ENCODE results near the gene ADORA2B.
A peak's percentile ranks its signal among the peaks of the same experiment; 100 is the strongest.

The ADORA2B gene

DNA sequence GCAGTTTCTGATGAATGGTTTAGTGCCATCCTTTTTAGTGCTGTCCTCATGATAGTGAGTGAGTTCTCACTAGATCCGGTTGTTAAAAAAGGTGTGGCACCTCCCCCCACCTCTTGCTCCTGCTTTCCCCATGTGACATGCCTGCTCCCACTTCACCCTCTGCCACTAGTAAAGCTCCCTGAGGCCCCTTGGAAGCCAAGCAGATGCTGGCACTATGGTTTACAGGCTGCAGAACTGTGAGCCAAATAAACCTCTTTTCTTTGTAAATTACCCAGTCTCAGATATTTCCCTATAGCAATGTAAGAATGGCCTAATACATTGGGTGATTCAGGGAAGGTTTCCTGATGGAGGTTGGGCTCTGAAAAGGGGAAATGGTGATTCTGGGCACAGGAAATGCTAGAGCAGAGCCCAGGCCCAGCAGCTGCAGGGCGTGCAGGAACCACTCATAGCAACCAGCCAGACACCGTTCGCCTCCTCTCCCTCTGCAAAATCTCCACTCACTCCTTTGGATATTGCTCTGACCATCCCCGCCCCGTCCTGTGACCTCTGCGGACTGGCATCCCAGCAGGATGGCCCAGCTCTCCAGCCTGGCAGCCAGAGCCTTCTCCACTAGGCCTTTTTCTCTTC, 2.6 kb upstream of the ADORA2B start:
- H3K4me3 Mint-ChIP-seq, result no peak overlapping the region
- H3K4me1 Mint-ChIP-seq, result peaks cover 19% of the 10 kb centered on the region
- peaks cover 3% of the 10 kb centered on the region for H3K36me3 Mint-ChIP-seq
- H3K27me3 Mint-ChIP-seq, result peaks cover 12% of the 10 kb centered on the region
- H3K9me3 Mint-ChIP-seq, result no peaks in the 10 kb centered on the region
- no peak overlapping the region for H3K27ac Mint-ChIP-seq

DNA sequence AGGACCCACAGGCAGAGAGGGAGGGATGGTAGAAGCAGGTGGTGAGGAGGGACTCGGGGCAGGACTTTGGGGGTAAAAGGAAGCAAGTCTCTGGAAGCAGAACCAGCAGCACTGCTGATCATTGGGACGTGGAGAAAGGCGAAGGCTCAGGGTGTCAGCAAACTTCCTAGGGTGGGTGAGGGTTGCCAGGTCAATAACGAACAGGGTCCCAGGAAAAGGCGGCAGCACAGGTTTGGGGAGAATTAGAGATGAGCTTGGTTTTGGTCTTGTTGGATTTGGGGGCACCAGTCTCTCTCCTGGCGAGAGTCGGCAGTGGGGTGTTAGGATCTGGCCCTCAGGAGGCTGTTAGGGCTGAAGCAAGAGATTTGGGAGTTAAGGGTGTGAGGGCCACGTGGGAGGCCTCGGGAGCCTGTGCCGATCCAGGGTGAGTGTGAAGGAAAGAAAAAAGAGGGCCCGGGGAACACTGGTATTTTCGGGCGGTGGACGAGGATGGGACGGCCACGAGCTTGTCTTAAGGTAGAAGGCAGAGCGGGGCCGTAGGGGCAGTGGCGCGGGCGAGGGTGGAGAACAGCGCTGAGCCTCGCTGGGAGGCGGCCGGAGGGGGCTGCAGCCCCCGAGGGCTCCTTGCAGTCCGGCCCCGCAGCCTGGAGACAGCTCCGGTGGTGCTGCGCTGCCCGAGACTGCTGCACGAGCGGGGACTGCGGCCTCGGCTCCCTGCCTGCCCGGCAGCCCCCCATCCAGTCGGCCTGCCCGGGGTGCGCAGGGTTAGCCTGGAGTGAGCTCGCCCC, 765 bp upstream of the ADORA2B start:
- Mint-ChIP-seq H3K27ac (peak overlapping the region; percentile 9), H3K36me3 (peaks cover 3% of the 10 kb centered on the region)

DNA sequence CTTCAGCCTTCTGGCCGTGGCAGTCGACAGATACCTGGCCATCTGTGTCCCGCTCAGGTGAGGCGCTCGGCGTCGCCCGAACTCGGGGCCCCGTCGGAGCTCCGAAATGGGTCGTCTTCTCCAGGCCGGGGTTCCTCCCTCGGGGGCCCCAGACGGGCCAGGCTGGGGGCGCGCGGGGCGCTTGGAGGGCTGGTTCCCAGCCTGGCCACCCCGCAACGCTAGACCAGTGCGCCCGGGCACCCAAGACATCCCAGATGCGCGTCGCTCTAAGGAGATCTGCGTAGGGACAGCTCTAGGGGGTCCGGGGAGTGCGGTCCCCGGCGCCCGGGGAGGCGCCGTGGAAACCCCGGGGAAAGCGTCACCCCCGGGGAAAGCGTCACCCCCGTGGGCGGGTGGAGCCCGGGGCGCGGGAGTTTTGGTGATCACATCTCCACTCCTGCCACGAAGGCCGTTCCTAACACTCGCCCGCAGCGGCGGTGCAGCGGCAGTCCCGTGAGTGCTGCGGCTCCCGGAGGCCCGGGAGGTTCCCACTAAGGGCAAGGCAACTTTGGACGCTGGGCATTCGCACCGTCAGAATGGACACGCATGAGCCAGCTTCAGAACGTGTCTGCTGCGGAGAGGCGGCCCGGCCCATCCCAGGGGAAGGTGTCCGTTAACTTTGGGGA, 729 bp downstream of the ADORA2B start:
- Mint-ChIP-seq H3K4me3 (peak overlapping the region; percentile 82), H3K4me1 (peaks cover 21% of the 10 kb centered on the region), H3K27ac (no peak overlapping the region), H3K9me3 (no peaks in the 10 kb centered on the region), H3K36me3 (peaks cover 3% of the 10 kb centered on the region), H3K27me3 (peaks cover 12% of the 10 kb centered on the region)

More for the DNA sequence above, 765 bp upstream of the ADORA2B start:
- peak overlapping the region; percentile 84 for H3K4me3 Mint-ChIP-seq
- peaks cover 21% of the 10 kb centered on the region for H3K4me1 Mint-ChIP-seq
- H3K9me3 Mint-ChIP-seq, result no peaks in the 10 kb centered on the region
- H3K27me3 Mint-ChIP-seq, result peaks cover 12% of the 10 kb centered on the region

DNA sequence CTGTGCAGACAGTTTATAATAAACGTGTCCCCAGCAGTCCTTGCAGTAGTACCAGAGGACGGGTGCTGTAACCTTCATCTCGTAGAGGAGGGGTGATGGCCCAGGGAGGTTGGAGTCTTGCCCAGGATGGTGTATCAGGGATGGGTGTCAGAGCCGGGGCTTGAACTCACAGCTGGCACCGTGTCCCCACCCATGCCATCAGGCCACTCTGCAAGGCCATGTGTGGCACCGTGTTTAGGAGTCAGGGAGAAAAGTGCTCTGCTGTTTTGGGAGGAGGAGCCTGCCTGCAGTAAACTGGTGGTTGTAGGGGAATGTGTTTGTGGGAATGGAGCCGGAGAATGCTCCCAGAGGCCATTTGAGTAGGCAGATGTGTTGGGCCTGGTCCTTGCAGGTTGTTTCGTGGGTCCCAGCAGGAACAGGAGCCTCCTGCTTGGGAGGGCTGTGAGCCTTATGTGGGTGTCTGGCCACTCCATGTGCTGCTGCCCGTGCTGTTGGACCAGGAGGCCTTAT, 1.7 kb downstream of the ADORA2B start:
- Mint-ChIP-seq H3K27ac (no peak overlapping the region), H3K4me1 (peaks cover 21% of the 10 kb centered on the region), H3K9me3 (no peaks in the 10 kb centered on the region), H3K4me3 (peak overlapping the region; percentile 72), H3K36me3 (peaks cover 3% of the 10 kb centered on the region), H3K27me3 (peaks cover 11% of the 10 kb centered on the region)

DNA sequence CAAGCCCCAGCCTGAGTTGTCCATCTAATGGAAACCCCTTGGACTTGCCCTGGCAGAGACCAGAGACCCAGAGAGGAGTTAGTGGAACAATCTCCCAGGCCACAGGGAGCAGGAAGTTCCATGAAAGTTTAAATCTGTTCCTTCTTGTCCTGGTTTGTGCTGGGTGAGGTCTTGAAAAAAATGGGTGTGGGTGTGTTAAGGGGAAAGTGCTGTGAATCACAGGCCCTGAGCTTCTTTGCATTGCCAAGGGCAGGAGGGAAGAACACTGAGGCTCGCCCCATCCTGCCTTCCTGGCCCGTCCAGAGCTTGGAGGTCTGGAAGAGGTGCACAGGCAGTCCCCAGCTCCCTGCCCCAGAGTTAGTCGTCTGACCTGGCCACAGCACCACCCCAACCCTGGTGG, 2.3 kb downstream of the ADORA2B start:
- no peaks in the 10 kb centered on the region for H3K9me3 Mint-ChIP-seq
- H3K4me3 Mint-ChIP-seq, result peak overlapping the region; percentile 2
- H3K27ac Mint-ChIP-seq, result no peak overlapping the region
- peaks cover 3% of the 10 kb centered on the region for H3K36me3 Mint-ChIP-seq
- H3K4me1 Mint-ChIP-seq, result peaks cover 21% of the 10 kb centered on the region
- peaks cover 11% of the 10 kb centered on the region for H3K27me3 Mint-ChIP-seq

DNA sequence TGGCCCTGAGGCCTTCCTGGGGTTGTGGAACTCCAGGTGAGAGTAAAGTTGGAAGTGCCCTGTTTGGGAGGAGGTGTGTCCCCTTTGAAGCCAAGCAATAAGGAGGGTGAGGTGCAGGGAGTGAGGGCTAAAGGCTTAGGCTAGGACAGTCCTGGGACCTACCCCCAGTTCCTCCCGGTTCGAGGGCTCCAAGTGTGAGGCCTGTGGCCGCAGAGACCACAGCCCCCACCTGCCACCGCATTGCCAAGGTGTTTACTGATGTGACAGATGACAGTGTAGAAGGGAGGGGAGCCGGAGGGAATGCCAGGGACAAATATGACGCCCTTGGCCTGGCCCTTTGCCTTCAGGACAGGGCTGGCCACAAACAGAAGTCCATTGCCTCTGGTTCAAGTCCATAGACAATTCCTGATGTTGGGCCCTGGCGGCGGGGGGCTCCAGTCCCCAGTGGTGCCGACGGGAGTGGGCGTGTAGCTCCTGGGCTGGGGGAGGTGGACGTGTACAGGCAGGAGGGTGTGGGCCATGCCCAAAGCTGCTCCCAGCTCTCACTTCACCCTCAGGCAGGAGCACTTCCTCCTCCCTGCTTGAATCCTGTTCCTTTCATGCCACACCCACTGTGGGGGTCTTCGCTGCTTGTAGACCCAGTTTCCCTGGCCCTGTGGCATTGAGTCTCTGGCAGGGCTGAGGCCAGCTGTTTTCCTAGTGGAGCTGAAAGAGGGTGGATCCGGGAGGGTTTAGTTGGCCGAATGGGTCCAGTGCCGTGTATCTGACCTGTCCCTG, 3.2 kb downstream of the ADORA2B start:
- no peaks in the 10 kb centered on the region for H3K9me3 Mint-ChIP-seq
- H3K36me3 Mint-ChIP-seq, result peaks cover 3% of the 10 kb centered on the region
- H3K27me3 Mint-ChIP-seq, result peaks cover 11% of the 10 kb centered on the region
- no peak overlapping the region for H3K4me3 Mint-ChIP-seq
- peaks cover 21% of the 10 kb centered on the region for H3K4me1 Mint-ChIP-seq
- no peak overlapping the region for H3K27ac Mint-ChIP-seq

DNA sequence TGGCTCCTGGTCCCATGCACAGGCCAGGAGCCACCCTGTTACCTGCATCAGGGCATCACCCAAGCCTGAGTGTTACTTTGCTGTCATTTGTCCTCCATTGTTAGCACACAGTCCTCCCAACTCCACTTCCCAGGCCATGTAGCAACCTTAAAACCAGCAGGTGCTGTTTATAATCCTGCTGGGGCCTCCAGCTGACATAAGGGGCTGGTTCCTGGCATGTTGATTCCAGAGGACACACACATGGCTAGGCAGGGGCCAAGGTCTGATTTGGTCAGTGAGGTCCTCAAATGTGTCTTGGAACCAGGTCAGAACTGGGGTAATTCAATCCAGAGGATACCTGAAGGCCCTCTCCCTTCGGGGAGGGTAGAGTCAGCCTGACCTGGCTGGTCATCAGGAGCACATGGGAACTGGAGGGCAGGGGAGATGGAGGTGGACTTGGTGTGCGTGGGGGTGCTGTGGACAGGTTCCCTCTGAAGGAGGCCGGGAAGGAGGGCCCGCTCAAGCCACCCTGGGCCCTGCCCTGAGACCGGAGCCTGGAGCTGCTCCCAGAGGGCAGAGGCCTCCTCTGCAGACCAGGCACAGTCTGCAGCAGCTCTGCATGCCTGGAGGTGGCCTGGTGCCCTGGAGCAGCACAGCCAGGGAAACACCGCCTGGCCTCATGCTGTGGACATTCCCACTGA, 6.6 kb downstream of the ADORA2B start:
- no peak overlapping the region for H3K27ac Mint-ChIP-seq
- H3K27me3 Mint-ChIP-seq, result no peaks in the 10 kb centered on the region
- no peaks in the 10 kb centered on the region for H3K9me3 Mint-ChIP-seq
- H3K4me3 Mint-ChIP-seq, result no peak overlapping the region
- H3K36me3 Mint-ChIP-seq, result no peaks in the 10 kb centered on the region
- peaks cover 7% of the 10 kb centered on the region for H3K4me1 Mint-ChIP-seq

DNA sequence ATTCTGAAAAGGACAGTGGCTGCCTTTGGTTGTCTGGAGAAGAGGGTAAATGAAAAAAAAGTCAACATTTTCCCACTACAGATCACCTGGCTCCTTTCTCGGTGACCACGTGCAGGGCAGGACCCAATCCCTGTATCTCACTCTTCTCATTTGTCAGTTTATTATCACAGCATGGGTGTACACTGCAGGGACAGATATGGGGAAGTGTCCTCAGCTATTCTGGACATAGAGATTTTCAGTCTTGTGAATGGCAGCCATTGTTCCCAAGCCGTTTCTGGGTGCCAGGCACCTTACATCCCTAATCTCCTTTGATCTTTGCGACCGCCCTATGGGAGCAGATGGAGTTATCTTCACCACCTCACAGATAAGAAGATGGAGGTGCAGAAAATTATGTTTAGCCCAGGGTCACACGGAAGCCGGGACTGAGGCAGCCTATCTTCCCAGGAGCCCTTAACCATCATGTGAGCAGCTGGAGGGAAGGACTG, 7.2 kb downstream of the ADORA2B start:
- no peak overlapping the region for H3K4me3 Mint-ChIP-seq
- no peaks in the 10 kb centered on the region for H3K9me3 Mint-ChIP-seq
- H3K27me3 Mint-ChIP-seq, result no peaks in the 10 kb centered on the region
- H3K4me1 Mint-ChIP-seq, result peaks cover 9% of the 10 kb centered on the region
- H3K27ac Mint-ChIP-seq, result no peak overlapping the region
- H3K36me3 Mint-ChIP-seq, result no peaks in the 10 kb centered on the region

DNA sequence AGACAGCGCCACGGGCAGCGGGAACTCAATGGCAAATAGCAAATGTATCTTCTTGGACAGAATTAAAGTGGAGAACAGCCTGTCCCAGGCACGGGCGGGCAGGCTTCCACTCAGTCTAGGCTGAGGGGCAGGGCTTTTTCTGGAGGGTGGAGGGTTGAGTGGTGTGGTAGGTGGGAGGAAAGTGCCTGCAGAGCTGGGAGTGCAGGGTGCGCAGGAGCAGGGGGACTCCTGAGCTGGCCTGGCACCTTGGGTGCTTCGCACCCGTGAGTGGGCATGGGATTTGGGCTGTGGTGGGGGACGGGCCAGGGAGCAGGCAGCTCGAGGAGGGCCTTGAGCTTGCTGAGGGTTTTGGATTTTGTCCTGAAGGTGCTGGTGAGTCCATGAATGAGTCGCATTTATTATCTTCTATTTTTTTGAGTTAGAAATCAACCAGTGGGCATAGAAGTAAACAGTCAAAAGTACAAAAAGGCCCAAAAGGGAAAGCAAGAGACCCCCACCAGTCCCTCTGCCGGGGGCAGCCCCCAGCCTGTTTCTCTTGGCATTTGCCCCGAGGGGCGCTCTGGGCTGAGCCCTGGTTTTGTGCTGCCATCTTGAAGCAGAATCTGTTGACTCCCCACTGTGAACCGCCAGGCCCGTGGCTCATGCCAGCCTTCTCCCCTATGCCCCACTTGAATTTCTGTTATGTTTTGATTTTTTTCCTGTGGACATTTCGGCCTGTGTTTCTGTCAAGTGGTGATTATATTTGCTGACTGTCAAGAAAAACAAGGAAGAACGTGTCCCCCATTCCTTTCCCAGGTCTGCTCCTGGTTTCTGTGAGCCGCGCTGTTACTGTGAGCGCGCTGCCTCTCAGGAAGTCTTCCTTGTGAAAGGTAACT, 8.2 kb downstream of the ADORA2B start:
- no peak overlapping the region for H3K4me3 Mint-ChIP-seq
- no peaks in the 10 kb centered on the region for H3K27me3 Mint-ChIP-seq
- H3K9me3 Mint-ChIP-seq, result no peaks in the 10 kb centered on the region
- no peak overlapping the region for H3K27ac Mint-ChIP-seq
- peaks cover 15% of the 10 kb centered on the region for H3K4me1 Mint-ChIP-seq
- no peaks in the 10 kb centered on the region for H3K36me3 Mint-ChIP-seq

DNA sequence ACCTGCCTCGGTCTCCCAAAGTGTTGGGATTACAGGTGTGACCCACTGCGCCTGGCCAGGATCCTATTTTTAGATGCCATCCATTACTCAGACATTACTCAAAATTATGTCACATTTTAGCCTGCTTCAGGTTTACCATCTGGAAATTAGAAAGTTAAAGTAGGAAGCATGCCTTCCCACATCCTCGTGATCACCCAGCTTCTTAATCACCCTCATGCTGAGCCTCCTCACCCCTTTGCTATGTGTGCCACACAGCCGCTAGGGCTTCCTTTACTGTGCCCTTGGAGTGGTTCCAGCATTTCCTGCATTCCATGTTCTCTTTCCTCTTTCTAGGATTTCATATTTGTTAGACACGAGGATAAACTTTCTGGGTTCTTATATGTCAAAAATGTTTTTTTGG, 9.3 kb downstream of the ADORA2B start:
- Mint-ChIP-seq H3K9me3 (no peaks in the 10 kb centered on the region), H3K27ac (no peak overlapping the region), H3K27me3 (no peaks in the 10 kb centered on the region)

DNA sequence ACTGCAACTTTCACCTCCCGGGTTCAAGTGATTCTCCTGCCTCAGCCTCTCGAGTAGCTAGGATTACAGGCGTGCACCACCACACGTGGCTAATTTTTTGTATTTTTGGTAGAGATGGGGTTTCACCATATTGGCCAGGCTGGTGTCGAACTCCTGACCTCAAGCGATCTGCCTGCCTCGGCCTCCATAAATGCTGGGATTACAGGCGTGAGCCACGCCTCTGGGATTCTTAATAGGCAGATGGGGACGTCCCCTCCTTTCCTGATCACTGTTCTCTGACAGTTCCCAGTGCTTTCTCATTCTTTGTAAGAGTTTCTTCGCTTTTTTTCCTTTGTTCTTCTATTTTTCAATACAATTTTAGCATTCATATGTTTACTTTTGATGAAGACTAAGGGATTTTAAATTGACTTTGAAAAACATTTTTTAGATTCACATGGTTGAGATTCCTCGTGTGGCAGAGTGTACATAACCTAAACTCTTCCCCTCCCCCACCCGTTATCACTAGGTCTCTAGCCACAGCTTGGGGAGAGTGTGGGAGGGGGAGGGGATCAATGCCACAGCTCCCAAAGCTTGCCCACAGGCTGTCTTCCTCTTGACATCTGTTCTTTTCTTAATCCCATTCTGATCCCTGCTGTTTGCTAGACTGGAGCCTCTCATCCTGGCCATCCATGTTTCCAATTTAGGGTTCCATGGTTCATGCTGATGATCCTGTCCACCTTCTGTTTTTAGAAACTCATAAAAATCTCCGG, 11.0 kb downstream of the ADORA2B start:
- no peak overlapping the region for H3K27ac Mint-ChIP-seq
- peaks cover 34% of the 10 kb centered on the region for H3K4me1 Mint-ChIP-seq

More for the DNA sequence above, 9.3 kb downstream of the ADORA2B start:
- Mint-ChIP-seq H3K4me1 (peaks cover 26% of the 10 kb centered on the region), H3K36me3 (peaks cover 2% of the 10 kb centered on the region), H3K4me3 (no peak overlapping the region)

DNA sequence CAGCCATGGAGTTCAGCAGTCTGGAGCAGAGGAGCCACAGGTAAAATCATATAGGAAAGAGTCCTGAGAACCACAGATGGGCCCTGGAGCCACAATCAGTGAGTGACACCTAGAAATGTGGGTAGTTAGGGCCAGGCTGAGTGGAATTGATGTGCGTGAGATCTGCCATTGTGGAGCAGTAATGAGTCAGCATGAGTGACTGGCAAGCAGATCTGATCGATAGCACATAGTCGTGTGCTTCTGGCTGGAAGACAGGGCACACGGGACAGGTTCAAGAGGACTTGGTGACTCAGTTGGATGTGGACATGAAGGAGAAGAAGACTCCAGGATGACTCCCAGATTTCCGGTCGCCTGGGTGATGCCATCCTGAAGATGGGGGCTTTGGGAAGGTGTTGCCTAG, 12.3 kb downstream of the ADORA2B start:
- no peaks in the 10 kb centered on the region for H3K9me3 Mint-ChIP-seq
- no peak overlapping the region for H3K4me3 Mint-ChIP-seq
- H3K36me3 Mint-ChIP-seq, result peaks cover 2% of the 10 kb centered on the region
- H3K4me1 Mint-ChIP-seq, result peaks cover 34% of the 10 kb centered on the region
- no peaks in the 10 kb centered on the region for H3K27me3 Mint-ChIP-seq
- H3K27ac Mint-ChIP-seq, result peak overlapping the region; percentile 69

More for the DNA sequence above, 11.0 kb downstream of the ADORA2B start:
- H3K9me3 Mint-ChIP-seq, result no peaks in the 10 kb centered on the region
- H3K36me3 Mint-ChIP-seq, result peaks cover 2% of the 10 kb centered on the region
- H3K4me3 Mint-ChIP-seq, result no peak overlapping the region
- H3K27me3 Mint-ChIP-seq, result no peaks in the 10 kb centered on the region

DNA sequence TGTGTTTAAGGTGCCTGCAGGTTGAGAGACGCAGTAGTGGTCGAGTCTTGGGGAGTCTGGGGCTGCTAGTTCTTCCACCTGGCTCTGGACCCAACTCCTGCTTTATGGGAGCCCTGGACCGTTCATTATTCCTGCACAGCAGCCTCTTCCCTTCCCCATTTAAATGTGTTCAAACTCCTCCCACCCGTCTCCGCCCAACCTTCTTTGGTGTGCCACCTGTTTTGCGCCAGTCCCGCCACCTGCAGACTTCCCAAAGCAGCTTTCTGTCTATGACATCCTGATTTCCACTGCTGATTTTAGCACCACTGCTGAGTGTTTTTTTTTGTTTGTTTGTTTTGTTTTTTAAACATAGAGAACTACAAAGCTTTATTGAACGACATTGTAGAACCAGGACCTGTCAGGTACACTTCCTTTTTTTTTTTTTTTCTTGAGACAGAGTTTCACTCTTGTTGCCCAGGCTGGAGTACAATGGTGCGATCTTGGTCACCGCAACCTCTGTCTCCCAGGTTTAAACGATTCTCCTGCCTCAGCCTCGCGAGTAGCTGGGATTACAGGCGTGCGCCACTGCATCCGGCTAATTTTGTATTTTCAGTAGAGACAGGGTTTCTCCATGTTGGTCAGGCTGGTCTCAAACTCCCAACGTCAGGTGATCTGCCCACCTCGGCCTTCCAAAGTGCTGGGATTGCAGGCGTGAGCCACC, 12.8 kb downstream of the ADORA2B start:
- Mint-ChIP-seq H3K36me3 (peaks cover 2% of the 10 kb centered on the region), H3K27me3 (no peaks in the 10 kb centered on the region), H3K9me3 (no peaks in the 10 kb centered on the region), H3K27ac (peak overlapping the region; percentile 88), H3K4me1 (peaks cover 34% of the 10 kb centered on the region), H3K4me3 (no peak overlapping the region)
